HepG2 (cell line): ENCODE data around the gene EPDR1. TPM values are rescaled to one million over a fixed set of nuclear protein-coding genes. Genes with fewer than 3 reads are reported as not detected.
A peak's percentile ranks its signal among the peaks of the same experiment; 100 is the strongest.

Experiments
- ASH2L ChIP-seq: fragments of 300-600, 200-600 bp; sonication (generic); IDR thresholded peaks from 2 replicates; pipeline ENCODE4 v1.7.0; 2017; ENCODE audit warnings: low read depth, mild to moderate bottlenecking, moderate library complexity, mixed read lengths, low read length; ENCODE audit not compliant: insufficient read length
- FOXC1 ChIP-seq: sonication (generic); formaldehyde crosslinking; IDR thresholded peaks from 2 replicates; pipeline ENCODE4 v1.8.0; 2022; ENCODE audit warnings: mild to moderate bottlenecking, missing genetic modification reagents, borderline replicate concordance
- GATAD2A ChIP-seq: IDR thresholded peaks from 2 replicates; pipeline ENCODE4 v1.6.1; 2016
- HNRNPUL1 ChIP-seq: fragments of 200-400 bp; formaldehyde crosslinking; IDR thresholded peaks from 2 replicates; pipeline ENCODE4 v1.6.1; 2017; ENCODE audit warnings: low read depth, mild to moderate bottlenecking, low read length, moderate library complexity
- IRX3 ChIP-seq: sonication (generic); formaldehyde crosslinking; IDR thresholded peaks from 2 replicates; pipeline ENCODE4 v1.8.1; 2023; ENCODE audit warnings: mild to moderate bottlenecking, low read depth, missing genetic modification reagents, borderline replicate concordance
- LRRFIP1 ChIP-seq: sonication (generic); formaldehyde crosslinking; conservative IDR thresholded peaks from 2 replicates; pipeline ENCODE4 v1.4.0; 2020; ENCODE audit warnings: missing genetic modification reagents
- NFE2 ChIP-seq: sonication (generic); formaldehyde crosslinking; IDR thresholded peaks from 2 replicates; pipeline ENCODE4 v1.4.0; 2020; ENCODE audit warnings: missing genetic modification reagents
- NR0B2 ChIP-seq: sonication (generic); formaldehyde crosslinking; IDR thresholded peaks from 2 replicates; pipeline ENCODE4 v1.4.0; 2020; ENCODE audit warnings: mild to moderate bottlenecking, missing genetic modification reagents
- PPARG ChIP-seq: conservative IDR thresholded peaks from 2 replicates; pipeline ENCODE4 v1.6.1; 2016; ENCODE audit warnings: missing biosample characterization, missing genetic modification reagents
- PTBP1 ChIP-seq: fragments of 200-400 bp; formaldehyde crosslinking; IDR thresholded peaks from 2 replicates; pipeline ENCODE4 v1.6.1; 2018; ENCODE audit warnings: low read length, low read depth; ENCODE audit not compliant: poor library complexity, severe bottlenecking
- RFX5 ChIP-seq: IDR thresholded peaks from 2 replicates; pipeline ENCODE4 v1.6.1; 2011; ENCODE audit warnings: low read depth, low read length, improper control_type of control experiment
- SAFB2 ChIP-seq: sonication (generic); formaldehyde crosslinking; IDR thresholded peaks from 2 replicates; pipeline ENCODE4 v1.5.1; 2020; ENCODE audit warnings: missing genetic modification reagents, low read depth, mild to moderate bottlenecking, borderline replicate concordance
- TFE3 ChIP-seq: IDR thresholded peaks from 2 replicates; pipeline ENCODE4 v1.6.1; 2016
- TGIF2 ChIP-seq: IDR thresholded peaks from 2 replicates; pipeline ENCODE4 v1.6.1; 2016; ENCODE audit warnings: control low read depth, missing compliant biosample characterization
- YY1 ChIP-seq: IDR thresholded peaks from 2 replicates; pipeline ENCODE4 v1.6.1; 2011; ENCODE audit warnings: low read length, low read depth, moderate library complexity, mild to moderate bottlenecking; ENCODE audit not compliant: insufficient read depth, insufficient replicate concordance
- ZNF121 ChIP-seq: sonication (generic); formaldehyde crosslinking; IDR thresholded peaks from 2 replicates; pipeline ENCODE4 v1.5.0; 2020; ENCODE audit warnings: mild to moderate bottlenecking, missing genetic modification reagents
- ZNF383 ChIP-seq: sonication (generic); formaldehyde crosslinking; IDR thresholded peaks from 2 replicates; pipeline ENCODE4 v1.4.0; 2020; ENCODE audit warnings: missing genetic modification reagents, mild to moderate bottlenecking, borderline replicate concordance
- ZNF451 ChIP-seq: sonication (generic); formaldehyde crosslinking; IDR thresholded peaks from 2 replicates; pipeline ENCODE4 v1.5.0; 2020; ENCODE audit warnings: mild to moderate bottlenecking, missing genetic modification reagents
- ZNF468 ChIP-seq: sonication (generic); formaldehyde crosslinking; IDR thresholded peaks from 2 replicates; pipeline ENCODE4 v1.8.0; 2022; ENCODE audit warnings: mild to moderate bottlenecking, moderate library complexity, missing genetic modification reagents
- ZNF503 ChIP-seq: sonication (generic); formaldehyde crosslinking; IDR thresholded peaks from 2 replicates; pipeline ENCODE4 v1.4.0; 2020; ENCODE audit warnings: missing genetic modification reagents
- ZNF543 ChIP-seq: sonication (generic); formaldehyde crosslinking; IDR thresholded peaks from 2 replicates; pipeline ENCODE4 v1.4.0; 2020; ENCODE audit warnings: mild to moderate bottlenecking, missing genetic modification reagents
- ZNF605 ChIP-seq: sonication (generic); formaldehyde crosslinking; IDR thresholded peaks from 2 replicates; pipeline ENCODE4 v1.8.0; 2022; ENCODE audit warnings: mild to moderate bottlenecking, missing genetic modification reagents
- ZNF782 ChIP-seq: sonication (generic); formaldehyde crosslinking; IDR thresholded peaks from 2 replicates; pipeline ENCODE4 v1.4.0; 2020; ENCODE audit warnings: missing genetic modification reagents, mild to moderate bottlenecking, borderline replicate concordance
- ZSCAN22 ChIP-seq: sonication (generic); formaldehyde crosslinking; IDR thresholded peaks from 2 replicates; pipeline ENCODE4 v1.4.0; 2020; ENCODE audit warnings: mild to moderate bottlenecking, missing genetic modification reagents
- polyA plus RNA-seq, 8 experiments: library from polyadenylated mRNA; depleted of rRNA in 3 of 8; stranded (reverse) in 7 of 8; unstranded in 1 of 8; fragments of >200 nt; fragmentation: Illumina TruSeq in 4 of 8; extraction: Trizol in 4 of 8; gene quantifications; 2 replicates each; pipeline versions ENCODE4 v1.2.1 to v1.2.3, GENCODE V29; 2011 to 2016; ENCODE audit warnings: low read depth in 4 of 8, missing spikeins in 1 of 8, mixed read lengths in 1 of 8; ENCODE audit not compliant: insufficient read depth in 1 of 8
- total RNA-seq, 5 experiments: library from RNA; depleted of rRNA; stranded (reverse); fragments of >200 nt; fragmentation: Illumina TruSeq; extraction: Trizol; gene quantifications; 2 replicates each; pipeline ENCODE4 v1.2.3, GENCODE V29; 2016; ENCODE audit warnings: low read depth in 1 of 5

EPDR1 gene
- total and polyA plus RNA-seq, 2 of the 13 experiments (the other 11 are each of a cell fraction or from before 2014, with no cell fraction given), result 38.3 to 50.2 TPM

- TF ChIP-seq ASH2L, result no peak
- no peak for TF ChIP-seq ZNF383 (CRISPR knock-in tag)
- TF ChIP-seq TGIF2 (CRISPR knock-in tag), result no peak
- TF ChIP-seq FOXC1, result 0 out of 2 replicates have a peak, but pooled peaks have one; percentile 34
- no peak for TF ChIP-seq ZNF782
- no peak for TF ChIP-seq IRX3
- no peak for TF ChIP-seq HNRNPUL1
- TF ChIP-seq ZNF121 (CRISPR knock-in tag), result no peak
- no peak for TF ChIP-seq ZSCAN22 (CRISPR knock-in tag)
- no peak for TF ChIP-seq TFE3 (CRISPR knock-in tag)
- no peak for TF ChIP-seq YY1
- peak; percentile 66 for TF ChIP-seq ZNF605
- TF ChIP-seq ZNF451 (CRISPR knock-in tag), result peak; percentile 54; the same call in 1 of the 2 replicates
- TF ChIP-seq PTBP1, result no peak
- TF ChIP-seq NR0B2 (CRISPR knock-in tag), result 0 out of 2 replicates have a peak, but pooled peaks have one; percentile 47
- TF ChIP-seq PPARG, result no peak
- TF ChIP-seq GATAD2A (CRISPR knock-in tag), result no peak
- TF ChIP-seq ZNF543 (CRISPR knock-in tag), result peak; percentile 43; the same call in 1 of the 2 replicates
- no peak for TF ChIP-seq RFX5
- TF ChIP-seq LRRFIP1 (CRISPR knock-in tag), result no peak
- TF ChIP-seq SAFB2 (CRISPR knock-in tag), result no peak
- TF ChIP-seq ZNF503 (CRISPR knock-in tag), result no peak
- TF ChIP-seq NFE2, result no peak
- TF ChIP-seq ZNF468 (CRISPR knock-in tag), result 0 out of 2 replicates have a peak, but pooled peaks have one; percentile 59
These were observed 4.3 kb upstream of the EPDR1 start (continued) for GRCh38 chr7:37916017-37916672.
